ENCODE results near the gene STING1.

Gene STING1

DNA sequence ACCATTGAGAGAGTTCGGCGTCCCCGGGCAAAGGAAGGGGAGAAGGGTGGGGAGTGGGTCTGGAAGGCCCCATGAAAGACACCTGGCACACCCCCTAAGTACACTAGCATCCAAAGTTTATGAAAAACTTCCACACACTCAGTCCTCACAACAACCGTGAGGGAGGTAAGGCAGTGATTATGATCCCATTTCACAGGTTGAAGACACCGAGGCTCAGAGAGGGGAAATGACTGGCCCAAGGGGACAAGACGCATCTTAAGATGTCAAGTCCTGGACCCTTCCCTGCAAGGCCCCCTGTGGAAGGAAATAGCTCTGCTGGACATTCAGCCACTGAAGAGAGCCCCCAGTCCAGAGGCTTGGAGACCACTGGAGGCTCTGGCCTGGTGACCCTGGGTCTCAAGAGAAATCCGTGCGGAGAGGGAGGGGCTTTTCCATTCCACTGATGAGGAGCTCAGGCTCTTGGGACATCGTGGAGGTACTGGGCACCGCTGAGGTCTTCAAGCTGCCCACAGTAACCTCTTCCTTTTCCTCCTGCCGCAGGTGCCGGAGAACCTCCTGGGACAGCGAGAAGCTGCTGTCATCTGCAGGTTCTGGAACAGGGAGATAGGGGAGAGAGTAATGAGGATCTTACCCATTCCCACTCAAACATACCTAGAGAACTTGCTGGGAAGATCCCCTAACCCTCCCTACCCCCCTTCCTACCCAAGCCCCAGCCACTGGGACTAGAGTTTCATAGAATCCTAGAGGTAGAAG is 6.5 kb downstream of the STING1 start:
- Histone ChIP-seq H3K18ac (ENCODE audit: low read length) (no peak overlapping the region), H4K5ac (ENCODE audit: low read length) (no peak overlapping the region), H2AK5ac (ENCODE audit: low read length) (no peak overlapping the region), H2BK5ac (ENCODE audit: low read length) (no peak overlapping the region), H3K4me1 (ENCODE audit: control insufficient read depth, low read depth, low read length) (peaks cover 8% of the 10 kb centered on the region), H3K27me3 (ENCODE audit: insufficient read depth, low read length, poor library complexity) (no peaks in the 10 kb centered on the region), H4K8ac (ENCODE audit: low read depth, low read length) (no peak overlapping the region), H3K4me3 (ENCODE audit: low read length) (no peak overlapping the region), H3K23ac (ENCODE audit: low read length) (no peak overlapping the region), H3K4me2 (ENCODE audit: low read length) (no peak overlapping the region), H3K9ac (ENCODE audit: low read length) (no peak overlapping the region), H3K79me1 (ENCODE audit: low read length) (no peaks in the 10 kb centered on the region), H3K79me2 (ENCODE audit: control insufficient read depth, insufficient read depth, low read length) (no peaks in the 10 kb centered on the region), H3K56ac (ENCODE audit: low read length) (no peak overlapping the region), H3K4ac (ENCODE audit: low read depth, low read length) (no peak overlapping the region), H2BK15ac (replicated peaks; ENCODE audit: low read depth) (no peak overlapping the region), H2BK120ac (ENCODE audit: low read depth, low read length) (no peak overlapping the region), H3K27ac (ENCODE audit: low read depth, low read length) (no peak overlapping the region), H3K36me3 (ENCODE audit: control insufficient read depth, insufficient read depth, low read length) (no peaks in the 10 kb centered on the region)
- no peak for DNase-seq
- no CpG with 5 or more reads among the region's 13 CpGs for WGBS (ENCODE audit: extremely low coverage, insufficient coverage, low lambda C conversion rate)

DNA sequence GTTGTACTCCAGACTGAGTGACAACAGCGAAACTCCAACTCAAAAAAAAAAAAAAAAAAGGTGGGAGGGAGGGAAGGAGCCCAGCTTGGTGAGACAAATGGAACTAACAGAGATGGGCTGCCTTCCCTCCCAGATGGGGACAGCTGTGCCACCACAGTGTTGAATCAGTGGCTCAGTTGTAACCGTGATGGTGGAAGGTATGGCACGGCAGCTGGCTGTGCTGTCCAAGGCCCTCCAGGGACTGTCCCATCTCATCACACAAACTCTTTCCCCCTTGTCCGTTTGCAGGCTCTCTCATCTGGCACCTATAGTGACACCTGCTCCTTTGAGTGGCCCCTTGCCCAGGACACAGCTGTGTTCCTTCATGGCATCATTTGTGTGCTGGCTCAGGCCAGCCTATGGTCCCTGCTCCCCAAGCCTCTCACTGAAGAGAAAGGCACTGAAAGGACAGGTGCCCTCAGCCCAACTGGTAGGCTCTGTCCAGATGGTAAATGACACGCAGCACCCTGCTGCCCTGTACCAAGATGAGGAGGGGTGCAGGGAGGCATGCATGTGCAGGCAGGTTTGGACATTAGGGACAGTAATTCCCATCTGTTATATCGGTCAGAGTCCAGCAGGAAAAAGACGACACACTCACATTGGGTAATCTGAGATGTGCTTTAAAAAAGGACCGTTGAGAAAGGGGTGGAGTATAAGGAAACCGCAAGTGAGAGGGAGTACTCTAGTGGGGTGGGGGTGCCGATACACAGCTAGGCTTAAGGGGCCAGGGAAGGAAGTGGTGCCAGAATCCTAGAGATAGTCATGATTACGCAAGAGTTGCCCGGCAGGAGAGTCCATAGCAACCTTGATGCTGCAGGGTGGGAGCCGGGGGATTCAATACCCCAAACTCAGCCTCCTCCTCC is 7.4 kb downstream of the STING1 start:
- Histone ChIP-seq H2BK120ac (ENCODE audit: low read depth, low read length) (no peak overlapping the region), H3K4me2 (ENCODE audit: low read length) (no peak overlapping the region), H3K27ac (ENCODE audit: low read depth, low read length) (no peak overlapping the region), H3K79me2 (ENCODE audit: control insufficient read depth, insufficient read depth, low read length) (no peaks in the 10 kb centered on the region), H3K36me3 (ENCODE audit: control insufficient read depth, insufficient read depth, low read length) (no peaks in the 10 kb centered on the region), H3K56ac (ENCODE audit: low read length) (no peak overlapping the region), H3K18ac (ENCODE audit: low read length) (no peak overlapping the region), H3K79me1 (ENCODE audit: low read length) (no peaks in the 10 kb centered on the region), H3K4me3 (ENCODE audit: low read length) (no peak overlapping the region), H2AK5ac (ENCODE audit: low read length) (no peak overlapping the region), H4K5ac (ENCODE audit: low read length) (no peak overlapping the region), H3K27me3 (ENCODE audit: insufficient read depth, low read length, poor library complexity) (no peaks in the 10 kb centered on the region), H2BK15ac (replicated peaks; ENCODE audit: low read depth) (no peak overlapping the region), H3K4ac (ENCODE audit: low read depth, low read length) (no peak overlapping the region), H2BK5ac (ENCODE audit: low read length) (no peak overlapping the region), H3K9ac (ENCODE audit: low read length) (no peak overlapping the region), H3K23ac (ENCODE audit: low read length) (no peak overlapping the region), H4K8ac (ENCODE audit: low read depth, low read length) (no peak overlapping the region), H3K4me1 (ENCODE audit: control insufficient read depth, low read depth, low read length) (peaks cover 8% of the 10 kb centered on the region)
- DNase-seq: no peak
- WGBS (ENCODE audit: extremely low coverage, insufficient coverage, low lambda C conversion rate): no CpG with 5 or more reads among the region's 13 CpGs

DNA sequence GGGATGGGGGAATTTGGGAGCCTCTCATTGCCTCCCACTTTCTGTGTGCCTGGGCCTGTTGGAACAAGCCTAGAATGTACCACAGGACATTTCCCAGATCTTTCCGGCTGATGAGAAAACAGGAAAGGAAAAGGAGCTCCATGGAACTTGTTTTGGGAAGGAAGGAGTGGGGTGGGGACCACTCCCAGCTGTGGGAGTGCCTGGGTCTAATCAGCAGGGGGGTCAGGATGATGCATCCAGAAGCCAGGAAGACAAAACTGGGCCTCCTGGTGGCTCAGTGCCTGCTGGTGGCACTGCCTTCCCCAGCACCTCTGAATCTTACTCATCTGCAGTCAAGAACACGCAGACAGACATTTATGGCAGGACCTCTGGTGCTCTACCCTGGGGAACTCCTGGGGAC is 9.0 kb downstream of the STING1 start:
- no peaks in the 10 kb centered on the region for H3K36me3 ChIP-seq (ENCODE audit: control insufficient read depth, insufficient read depth, low read length)
- H3K4ac ChIP-seq (ENCODE audit: low read depth, low read length): no peak overlapping the region
- H3K4me2 ChIP-seq (ENCODE audit: low read length): no peak overlapping the region
- no peaks in the 10 kb centered on the region for H3K27me3 ChIP-seq (ENCODE audit: insufficient read depth, low read length, poor library complexity)
- no peak overlapping the region for H2BK5ac ChIP-seq (ENCODE audit: low read length)
- H3K79me1 ChIP-seq (ENCODE audit: low read length): no peaks in the 10 kb centered on the region
- no peak overlapping the region for H3K27ac ChIP-seq (ENCODE audit: low read depth, low read length)
- peaks cover 8% of the 10 kb centered on the region for H3K4me1 ChIP-seq (ENCODE audit: control insufficient read depth, low read depth, low read length)
- no peak overlapping the region for H2BK120ac ChIP-seq (ENCODE audit: low read depth, low read length)
- H3K23ac ChIP-seq (ENCODE audit: low read length): no peak overlapping the region
- no peak overlapping the region for H3K4me3 ChIP-seq (ENCODE audit: low read length)
- H3K56ac ChIP-seq (ENCODE audit: low read length): peak overlapping the region; percentile 53
- no peak overlapping the region for H2BK15ac ChIP-seq (replicated peaks; ENCODE audit: low read depth)
- no peak overlapping the region for H3K9ac ChIP-seq (ENCODE audit: low read length)
- no peak overlapping the region for H2AK5ac ChIP-seq (ENCODE audit: low read length)
- no peaks in the 10 kb centered on the region for H3K79me2 ChIP-seq (ENCODE audit: control insufficient read depth, insufficient read depth, low read length)
- no peak overlapping the region for H4K5ac ChIP-seq (ENCODE audit: low read length)
- DNase-seq: no peak
- no CpG with 5 or more reads among the region's 2 CpGs for WGBS (ENCODE audit: extremely low coverage, insufficient coverage, low lambda C conversion rate)
- peak overlapping the region; percentile 13 for H3K18ac ChIP-seq (ENCODE audit: low read length)
- H4K8ac ChIP-seq (ENCODE audit: low read depth, low read length): no peak overlapping the region

DNA sequence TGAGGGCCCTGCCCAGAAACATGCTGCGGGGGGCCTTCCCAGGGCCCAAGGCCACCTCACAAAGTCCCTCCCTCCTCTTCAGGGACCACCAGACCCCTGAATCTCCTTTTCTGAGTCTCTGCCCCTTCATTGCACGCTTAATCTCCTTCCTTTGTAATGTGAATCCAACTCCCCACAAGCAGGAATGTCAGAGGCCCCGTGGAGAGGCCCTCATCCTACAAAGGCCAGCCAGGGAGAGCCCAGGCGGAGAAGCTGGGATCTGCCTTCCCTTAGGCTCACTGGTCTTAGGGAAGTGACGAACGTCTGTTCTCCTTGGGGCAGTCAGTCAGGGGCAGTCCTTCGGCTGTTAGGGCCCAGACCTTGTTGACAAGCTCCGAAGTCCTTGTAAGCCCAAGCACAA is 9.5 kb downstream of the STING1 start:
- H2BK120ac ChIP-seq (ENCODE audit: low read depth, low read length): no peak overlapping the region
- no peaks in the 10 kb centered on the region for H3K79me1 ChIP-seq (ENCODE audit: low read length)
- peak overlapping the region; percentile 13 for H3K18ac ChIP-seq (ENCODE audit: low read length)
- no peak overlapping the region for H3K9ac ChIP-seq (ENCODE audit: low read length)
- H3K79me2 ChIP-seq (ENCODE audit: control insufficient read depth, insufficient read depth, low read length): no peaks in the 10 kb centered on the region
- H3K4me2 ChIP-seq (ENCODE audit: low read length): no peak overlapping the region
- H2BK5ac ChIP-seq (ENCODE audit: low read length): no peak overlapping the region
- H2BK15ac ChIP-seq (replicated peaks; ENCODE audit: low read depth): no peak overlapping the region
- no peak overlapping the region for H3K4me3 ChIP-seq (ENCODE audit: low read length)
- no peaks in the 10 kb centered on the region for H3K36me3 ChIP-seq (ENCODE audit: control insufficient read depth, insufficient read depth, low read length)
- whole genome bisulfite sequencing (ENCODE audit: extremely low coverage, insufficient coverage, low lambda C conversion rate): no CpG with 5 or more reads among the region's 8 CpGs
- no peaks in the 10 kb centered on the region for H3K27me3 ChIP-seq (ENCODE audit: insufficient read depth, low read length, poor library complexity)
- no peak overlapping the region for H3K23ac ChIP-seq (ENCODE audit: low read length)
- peaks cover 8% of the 10 kb centered on the region for H3K4me1 ChIP-seq (ENCODE audit: control insufficient read depth, low read depth, low read length)
- no peak overlapping the region for H3K27ac ChIP-seq (ENCODE audit: low read depth, low read length)
- H3K4ac ChIP-seq (ENCODE audit: low read depth, low read length): no peak overlapping the region
- no peak overlapping the region for H4K5ac ChIP-seq (ENCODE audit: low read length)
- H4K8ac ChIP-seq (ENCODE audit: low read depth, low read length): no peak overlapping the region
- peak; percentile 71 for DNase-seq
- no peak overlapping the region for H2AK5ac ChIP-seq (ENCODE audit: low read length)
- peak overlapping the region; percentile 18 for H3K56ac ChIP-seq (ENCODE audit: low read length)

DNA sequence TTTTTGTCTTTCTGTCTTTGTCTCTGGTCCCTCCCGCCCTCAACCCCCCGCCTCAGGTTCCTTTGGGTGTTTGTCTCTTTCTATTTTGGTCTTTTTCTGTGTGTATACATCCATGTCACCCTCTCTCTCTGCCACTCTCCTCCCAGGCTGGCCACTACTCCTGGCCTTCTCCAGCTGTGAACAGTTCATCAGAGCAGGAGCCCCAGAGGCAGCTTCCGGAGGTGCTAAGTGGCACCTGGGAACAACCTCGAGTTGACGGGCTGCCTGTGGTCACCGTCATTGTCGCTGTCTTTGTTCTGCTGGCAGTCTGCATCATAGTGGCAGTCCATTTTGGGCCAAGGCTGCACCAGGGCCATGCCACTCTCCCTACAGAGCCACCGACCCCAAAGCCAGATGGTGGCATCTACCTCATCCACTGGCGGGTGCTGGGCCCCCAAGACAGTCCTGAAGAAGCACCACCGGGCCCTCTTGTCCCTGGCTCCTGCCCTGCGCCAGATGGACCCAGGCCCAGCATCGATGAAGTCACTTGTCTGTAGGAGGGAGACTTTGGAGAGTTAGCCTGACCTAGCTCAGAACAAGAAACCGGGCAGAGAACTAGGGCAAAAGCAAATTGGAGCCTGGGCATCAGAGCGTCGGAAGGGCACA is 10.1 kb downstream of the STING1 start:
- Histone ChIP-seq H2BK120ac (ENCODE audit: low read depth, low read length) (no peak overlapping the region), H3K4me3 (ENCODE audit: low read length) (no peak overlapping the region), H3K9ac (ENCODE audit: low read length) (no peak overlapping the region), H2AK5ac (ENCODE audit: low read length) (no peak overlapping the region), H3K4me2 (ENCODE audit: low read length) (no peak overlapping the region), H3K4ac (ENCODE audit: low read depth, low read length) (no peak overlapping the region), H3K36me3 (ENCODE audit: control insufficient read depth, insufficient read depth, low read length) (no peaks in the 10 kb centered on the region), H3K27me3 (ENCODE audit: insufficient read depth, low read length, poor library complexity) (no peaks in the 10 kb centered on the region), H2BK5ac (ENCODE audit: low read length) (no peak overlapping the region), H3K79me2 (ENCODE audit: control insufficient read depth, insufficient read depth, low read length) (no peaks in the 10 kb centered on the region), H3K27ac (ENCODE audit: low read depth, low read length) (no peak overlapping the region), H4K8ac (ENCODE audit: low read depth, low read length) (no peak overlapping the region), H3K18ac (ENCODE audit: low read length) (no peak overlapping the region), H3K4me1 (ENCODE audit: control insufficient read depth, low read depth, low read length) (peaks cover 8% of the 10 kb centered on the region), H3K56ac (ENCODE audit: low read length) (peak overlapping the region; percentile 18), H3K23ac (ENCODE audit: low read length) (no peak overlapping the region), H2BK15ac (replicated peaks; ENCODE audit: low read depth) (no peak overlapping the region), H3K79me1 (ENCODE audit: low read length) (no peaks in the 10 kb centered on the region), H4K5ac (ENCODE audit: low read length) (no peak overlapping the region)
- DNase-seq: no peak
- WGBS (ENCODE audit: extremely low coverage, insufficient coverage, low lambda C conversion rate): no CpG with 5 or more reads among the region's 15 CpGs
